ENCODE measurements around the gene NKD2.

NKD2 gene

DNA sequence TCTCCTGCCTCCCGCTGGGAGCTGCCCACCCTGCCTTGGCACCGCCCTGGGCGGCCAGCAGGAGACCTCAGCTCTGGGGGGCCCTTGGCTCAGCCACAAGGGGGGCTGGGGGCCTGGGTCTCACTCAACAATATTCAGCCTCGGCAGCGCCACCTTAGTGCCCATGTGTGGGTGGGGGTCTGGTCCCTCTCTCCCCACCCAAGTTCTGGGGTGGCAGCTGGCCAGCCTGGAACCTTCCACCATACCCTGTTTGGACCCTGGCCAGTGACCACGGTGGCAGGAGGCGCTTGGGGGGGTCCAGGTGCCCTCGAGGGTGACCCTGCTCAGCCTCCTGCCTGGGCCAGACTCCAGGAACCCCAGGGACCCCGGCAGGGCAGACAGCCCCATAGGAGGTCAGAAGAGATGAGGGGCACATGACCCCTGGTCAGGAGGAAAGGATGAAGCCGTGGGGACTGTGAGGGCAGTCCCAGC, 22.2 kb downstream of the NKD2 start:
- DNase-seq (ENCODE audit: low read depth), result no peak

DNA sequence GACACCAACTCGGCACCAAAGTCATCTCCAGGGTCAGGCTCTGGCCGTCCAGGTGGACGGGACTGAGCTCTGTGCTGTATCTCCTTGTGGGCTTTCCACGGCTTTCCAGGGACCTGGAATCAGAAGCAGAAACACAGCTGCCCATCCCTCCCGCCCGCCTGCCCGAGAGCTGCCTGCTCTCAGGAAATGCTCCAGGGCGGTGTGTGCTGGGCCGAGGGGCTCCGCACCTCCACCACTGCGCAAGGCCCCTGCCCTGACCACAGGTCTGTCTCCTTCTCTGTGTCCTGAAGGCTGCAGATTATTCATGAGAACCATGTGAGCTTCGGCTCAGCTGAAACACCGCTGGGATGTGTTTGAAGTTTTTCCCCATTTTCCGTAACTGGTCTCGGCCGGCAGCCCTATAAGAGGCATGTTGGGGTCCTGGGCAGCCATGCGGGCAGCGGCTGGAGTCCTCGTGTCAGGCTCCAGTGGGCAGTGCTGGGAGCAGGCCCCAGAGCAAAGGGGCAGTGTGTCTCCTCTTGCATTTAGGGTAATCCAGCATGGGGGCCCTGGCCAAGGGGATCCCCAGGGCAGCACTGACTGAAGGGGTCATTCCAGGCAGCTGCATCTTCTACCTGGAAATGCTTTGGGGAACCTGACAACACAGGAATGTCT, 22.8 kb downstream of the NKD2 start:
- DNase-seq (ENCODE audit: low read depth), result no peak

DNA sequence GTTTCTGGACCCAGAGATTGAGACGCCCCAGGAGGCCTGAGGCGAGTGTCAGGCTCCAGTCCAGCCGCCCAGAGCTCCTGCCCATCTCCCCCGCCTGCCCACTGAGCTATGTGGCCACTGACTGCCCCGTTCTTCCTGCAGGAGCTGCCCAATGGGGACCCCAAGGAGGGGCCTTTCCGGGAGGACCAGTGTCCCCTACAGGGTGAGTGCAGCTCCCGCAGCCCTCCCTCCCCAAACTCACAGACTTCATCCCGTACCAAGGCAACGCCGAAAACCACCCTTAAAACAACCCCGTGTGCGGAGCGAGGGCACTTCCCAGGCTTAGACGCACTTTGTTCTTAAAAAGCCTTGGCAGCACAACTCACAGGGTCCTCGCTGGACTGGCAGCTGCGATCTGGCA, 23.4 kb downstream of the NKD2 start:
- no peak for DNase-seq (ENCODE audit: low read depth)

DNA sequence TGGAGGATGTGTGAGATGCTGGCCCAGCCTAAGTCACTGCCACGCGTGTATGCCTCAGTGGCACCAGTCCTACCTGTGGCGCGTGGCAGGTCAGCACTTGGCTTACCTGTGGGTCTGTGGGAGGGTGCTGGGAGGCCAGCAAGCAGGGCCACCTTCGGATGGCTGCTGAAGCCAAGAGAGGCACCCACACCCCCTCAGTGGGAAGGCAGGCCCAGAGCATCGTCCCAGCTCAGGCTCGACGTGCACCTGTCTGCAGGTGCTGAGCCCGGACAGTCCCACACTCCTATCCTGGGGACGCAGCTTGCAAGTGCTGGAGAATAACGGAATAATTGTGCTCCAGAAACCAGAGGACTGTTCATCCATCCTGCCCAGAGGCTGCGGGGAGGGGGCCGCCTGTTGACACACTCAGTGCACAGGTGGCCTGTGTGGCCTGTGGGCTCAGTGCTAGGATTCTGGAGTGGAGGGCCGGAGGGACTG, 24.0 kb downstream of the NKD2 start:
- no peak for DNase-seq (ENCODE audit: low read depth)

DNA sequence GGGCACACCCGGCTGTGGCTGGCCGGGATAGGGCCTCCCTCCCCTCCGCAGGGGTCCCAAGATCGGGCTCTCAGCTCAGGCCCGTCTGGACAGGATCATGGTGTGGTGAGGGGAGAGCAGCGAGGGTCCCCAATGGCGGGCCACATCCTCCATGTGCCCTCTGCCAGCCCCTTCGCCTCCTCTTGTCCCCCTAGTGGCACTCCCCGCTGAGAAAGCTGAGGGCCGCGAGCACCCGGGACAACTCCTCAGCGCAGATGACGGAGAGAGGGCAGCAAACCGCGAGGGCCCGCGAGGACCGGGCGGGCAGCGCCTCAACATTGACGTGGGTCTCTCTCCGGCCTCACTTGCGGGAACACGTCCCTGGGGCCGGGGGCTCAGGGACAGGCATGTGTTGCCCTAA, 24.6 kb downstream of the NKD2 start:
- DNase-seq (ENCODE audit: low read depth), result no peak

DNA sequence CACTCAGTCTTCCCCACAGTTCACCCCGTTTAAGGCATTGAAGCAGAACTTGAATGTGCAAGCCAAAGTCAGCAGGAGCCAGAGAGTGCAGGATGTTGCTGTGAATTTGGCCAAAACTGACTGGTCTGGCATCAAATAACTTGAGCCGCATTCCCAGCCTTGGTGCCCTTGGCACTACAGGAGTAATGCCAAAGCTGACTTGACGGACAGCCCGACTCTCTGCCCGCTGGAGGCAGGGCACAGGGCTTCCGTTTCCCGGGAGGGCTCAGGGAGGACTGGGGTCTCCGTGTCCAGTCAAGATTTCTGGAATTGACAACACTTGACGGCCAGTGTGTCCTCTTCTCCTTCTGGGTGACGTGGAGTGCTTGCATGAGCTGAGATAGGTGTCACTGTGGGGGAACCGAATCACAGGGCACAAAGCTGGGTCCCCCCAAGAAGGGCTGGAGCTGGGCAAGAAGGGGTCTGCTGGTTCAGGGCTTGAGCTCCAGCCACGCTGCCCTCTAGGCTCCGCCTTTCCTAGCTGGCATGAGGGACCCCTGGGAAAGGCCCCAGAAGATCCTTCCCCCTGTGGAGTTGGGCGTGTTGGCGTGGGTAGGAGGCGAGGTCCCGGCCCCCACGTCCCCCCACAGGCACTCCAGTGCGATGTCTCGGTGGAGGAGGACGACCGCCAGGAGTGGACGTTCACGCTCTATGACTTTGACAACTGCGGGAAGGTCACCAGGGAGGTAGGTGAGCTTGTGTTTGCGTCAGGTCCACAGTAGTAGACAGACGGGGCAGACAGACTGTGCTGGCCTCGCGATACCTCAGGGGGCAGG, 25.2 kb downstream of the NKD2 start:
- DNase-seq (ENCODE audit: low read depth), result no peak

DNA sequence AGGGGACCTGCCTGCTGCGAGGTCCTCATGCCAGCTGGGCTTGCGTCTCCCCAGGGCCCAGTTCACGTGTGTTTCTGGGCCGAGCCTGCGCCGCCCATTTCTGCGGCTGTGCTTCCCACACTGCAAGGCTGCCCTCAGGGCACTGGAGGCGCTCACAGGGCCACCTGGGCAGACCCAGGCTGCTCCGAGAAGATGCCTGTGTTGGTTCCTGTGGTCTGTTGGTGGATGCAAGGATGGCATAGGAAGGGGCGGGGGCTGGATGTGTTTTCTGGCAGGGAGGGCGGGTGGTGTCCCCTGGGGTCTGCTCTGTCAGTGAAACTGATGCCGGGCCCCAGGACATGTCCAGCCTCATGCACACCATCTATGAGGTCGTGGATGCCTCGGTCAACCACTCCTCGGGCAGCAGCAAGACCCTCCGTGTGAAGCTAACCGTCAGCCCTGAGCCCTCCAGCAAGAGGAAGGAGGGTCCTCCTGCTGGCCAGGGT, 25.9 kb downstream of the NKD2 start:
- no peak for DNase-seq (ENCODE audit: low read depth)

DNA sequence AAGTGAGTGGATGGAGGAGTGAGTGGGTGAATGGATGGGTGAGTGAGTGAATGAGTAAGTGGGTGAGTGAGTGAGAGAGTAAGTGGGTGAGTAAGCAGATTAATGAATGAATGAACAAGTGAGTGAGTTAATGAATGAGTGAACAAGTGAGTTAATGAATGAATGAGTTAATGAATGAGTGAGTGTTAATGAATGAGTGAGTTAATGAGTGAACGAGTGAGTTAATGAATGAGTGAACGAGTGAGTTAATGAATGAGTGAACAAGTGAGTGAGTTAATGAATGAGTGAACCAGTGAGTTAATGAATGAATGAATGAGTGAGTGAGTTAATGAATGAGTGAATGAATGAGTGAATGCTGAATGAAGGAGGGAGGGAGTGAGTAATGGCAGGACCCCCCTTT, 26.4 kb downstream of the NKD2 start:
- no peak for DNase-seq (ENCODE audit: low read depth)

DNA sequence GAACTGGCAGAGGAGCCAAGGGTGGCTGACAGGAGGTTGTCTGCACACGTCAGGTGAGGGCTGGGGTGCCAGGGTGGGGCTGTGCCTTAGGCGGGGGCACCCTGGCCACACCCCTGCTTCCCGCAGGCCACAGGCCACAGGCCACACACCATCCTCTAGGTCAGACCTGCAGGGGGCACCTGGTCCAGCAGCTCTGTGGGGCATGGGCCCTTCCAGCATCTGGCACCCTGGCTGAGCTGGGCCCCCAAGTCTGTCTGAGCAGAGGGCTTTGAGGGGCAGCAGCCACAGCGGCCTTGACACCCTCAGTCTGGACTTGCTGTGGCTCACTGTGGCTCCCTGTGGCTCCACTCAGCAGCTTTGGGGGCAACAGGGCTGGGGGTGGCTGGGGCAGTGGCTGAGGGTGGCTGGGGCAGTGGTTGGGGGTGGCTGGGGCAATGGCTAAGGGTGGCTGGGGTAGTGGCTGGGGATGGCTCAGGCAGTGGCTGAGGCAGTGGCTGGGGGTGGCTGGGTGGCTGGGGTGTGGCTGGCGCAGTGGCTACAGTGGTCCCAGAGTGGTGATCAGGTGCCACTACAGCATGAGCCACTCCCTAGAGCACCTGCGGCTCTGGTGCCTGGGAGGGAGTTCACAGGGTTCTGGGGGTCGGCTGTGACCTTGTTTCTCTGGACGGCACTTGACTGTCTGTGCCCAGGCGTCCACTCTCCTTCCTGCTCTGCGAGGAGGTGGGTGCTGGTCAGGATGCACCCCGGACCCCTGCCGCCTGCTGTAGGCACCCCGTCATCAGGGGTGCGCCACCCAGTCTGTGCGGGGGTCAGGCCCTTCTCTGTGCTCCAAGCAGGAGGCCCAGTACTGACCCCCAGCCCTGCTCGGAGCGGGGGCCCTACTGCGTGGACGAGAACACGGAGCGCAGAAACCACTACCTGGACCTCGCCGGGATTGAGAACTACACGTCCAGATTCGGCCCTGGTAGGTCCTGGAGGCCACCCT, 27.1 kb downstream of the NKD2 start:
- DNase-seq (ENCODE audit: low read depth), result no peak

DNA sequence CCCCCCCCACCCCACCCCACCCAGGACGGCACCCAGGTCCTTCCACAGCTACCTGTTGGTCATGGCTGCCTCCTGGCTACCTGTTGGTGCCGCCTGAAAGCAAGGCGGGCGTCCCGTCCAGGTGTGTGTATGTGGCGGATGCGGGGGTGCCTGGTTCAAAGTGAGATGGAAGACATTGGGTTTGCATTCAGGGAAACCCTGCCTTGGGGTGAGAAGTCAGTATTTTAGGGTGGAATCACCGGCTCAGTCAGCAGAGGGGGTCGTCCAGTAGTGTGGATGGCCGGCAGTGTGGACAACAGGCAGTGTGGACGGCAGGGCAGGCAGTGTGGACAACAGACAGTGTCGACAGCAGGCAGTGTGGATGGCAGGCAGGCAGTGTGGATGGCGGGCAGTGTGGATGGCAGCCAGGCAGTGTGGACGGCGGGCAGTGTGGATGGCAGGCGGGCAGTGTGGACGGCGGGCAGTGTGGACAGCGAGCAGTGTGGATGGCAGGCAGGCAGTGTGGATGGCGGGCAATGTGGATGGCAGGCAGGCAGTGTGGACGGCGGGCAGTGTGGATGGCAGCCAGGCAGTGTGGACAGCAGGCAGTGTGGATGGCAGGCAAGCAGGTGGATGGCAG, 28.0 kb downstream of the NKD2 start:
- no peak for DNase-seq (ENCODE audit: low read depth)

DNA sequence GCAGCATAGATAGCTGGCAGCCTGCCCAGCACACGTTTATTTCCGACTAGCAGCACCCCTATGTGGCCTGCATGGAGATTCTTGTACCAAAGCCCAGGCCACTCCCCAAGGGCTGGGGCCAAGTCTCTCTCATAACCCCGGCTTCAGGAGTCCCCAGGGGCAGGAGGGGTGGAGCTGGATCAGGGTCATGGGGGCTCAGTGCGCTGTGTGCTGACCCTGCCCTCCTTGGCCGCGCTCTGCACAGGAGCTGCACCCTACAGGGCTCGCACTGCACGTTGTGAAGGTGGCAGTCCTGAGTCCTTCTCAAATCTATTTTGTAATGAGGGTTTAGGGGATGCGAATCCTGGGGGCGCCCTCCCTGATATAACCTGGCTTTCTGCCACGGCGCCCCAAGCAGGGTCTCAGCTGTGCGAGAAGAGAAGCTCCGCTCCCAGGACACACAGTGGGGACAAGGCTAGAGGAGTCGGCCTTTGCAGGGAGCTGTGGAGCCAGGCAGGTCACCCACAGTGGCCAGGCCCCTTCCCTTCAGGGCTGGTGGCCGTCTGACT, 28.6 kb downstream of the NKD2 start:
- no peak for DNase-seq (ENCODE audit: low read depth)

DNA sequence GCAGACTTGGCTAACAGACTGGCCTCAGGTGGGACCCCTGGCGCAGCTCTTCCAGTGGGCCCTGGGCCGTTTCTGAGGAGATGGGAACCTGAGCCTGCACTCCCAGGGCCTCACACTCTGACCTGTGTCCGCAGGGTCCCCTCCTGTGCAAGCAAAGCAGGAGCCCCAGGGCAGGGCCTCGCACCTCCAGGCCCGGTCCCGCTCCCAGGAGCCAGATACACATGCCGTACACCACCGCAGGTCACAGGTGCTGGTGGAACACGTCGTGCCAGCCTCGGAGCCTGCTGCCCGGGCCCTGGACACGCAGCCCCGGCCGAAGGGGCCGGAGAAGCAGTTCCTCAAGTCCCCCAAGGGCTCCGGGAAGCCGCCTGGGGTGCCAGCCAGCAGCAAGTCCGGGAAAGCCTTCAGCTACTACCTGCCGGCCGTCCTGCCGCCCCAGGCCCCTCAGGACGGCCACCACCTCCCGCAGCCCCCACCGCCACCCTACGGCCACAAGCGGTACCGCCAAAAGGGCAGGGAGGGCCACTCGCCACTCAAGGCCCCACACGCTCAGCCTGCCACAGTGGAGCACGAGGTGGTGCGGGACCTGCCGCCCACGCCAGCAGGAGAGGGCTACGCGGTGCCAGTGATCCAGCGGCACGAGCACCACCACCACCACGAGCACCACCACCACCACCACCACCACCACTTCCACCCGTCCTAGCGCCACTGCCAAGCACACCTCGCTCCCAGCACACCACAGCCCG, 29.2 kb downstream of the NKD2 start:
- no peak for DNase-seq (ENCODE audit: low read depth)

DNA sequence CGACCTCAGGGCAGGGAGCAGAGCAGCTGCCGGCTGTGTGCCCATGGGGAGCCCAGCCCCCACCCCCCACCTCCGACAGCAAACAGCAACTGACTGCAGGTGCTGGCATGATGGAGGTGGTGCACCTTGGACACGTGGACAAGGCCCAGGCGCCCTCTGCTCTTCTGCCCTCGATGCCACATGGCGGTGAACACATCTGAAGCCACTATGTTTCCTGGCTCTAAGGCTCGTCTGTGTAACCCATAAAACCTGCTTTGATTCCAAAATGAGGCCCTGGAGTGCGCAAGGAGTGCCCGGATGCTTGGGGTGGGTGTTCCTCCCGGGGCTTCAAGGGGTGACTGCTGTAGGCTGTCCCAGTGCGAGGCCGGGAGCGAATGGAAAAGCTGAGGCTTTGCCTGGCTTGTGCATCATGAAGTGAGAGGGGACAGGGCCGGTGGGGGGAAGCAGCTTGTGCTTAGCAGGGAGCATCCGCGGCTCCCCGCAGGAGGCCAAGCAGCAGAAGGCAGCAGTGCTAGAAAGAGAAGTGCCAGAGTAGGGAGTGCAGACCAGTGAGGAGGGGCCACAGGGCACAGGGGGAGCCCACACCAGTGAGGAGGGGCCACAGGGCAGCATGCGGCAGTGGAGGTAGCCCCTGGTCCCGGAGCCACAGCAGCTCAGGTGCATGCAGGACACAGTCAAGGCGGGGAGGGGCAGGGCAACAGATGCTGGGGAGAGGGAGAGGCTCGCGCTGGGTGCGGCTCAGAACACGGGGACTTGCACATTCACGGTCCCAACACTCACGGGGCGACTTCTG, 30.0 kb downstream of the NKD2 start:
- no peak for DNase-seq (ENCODE audit: low read depth)

DNA sequence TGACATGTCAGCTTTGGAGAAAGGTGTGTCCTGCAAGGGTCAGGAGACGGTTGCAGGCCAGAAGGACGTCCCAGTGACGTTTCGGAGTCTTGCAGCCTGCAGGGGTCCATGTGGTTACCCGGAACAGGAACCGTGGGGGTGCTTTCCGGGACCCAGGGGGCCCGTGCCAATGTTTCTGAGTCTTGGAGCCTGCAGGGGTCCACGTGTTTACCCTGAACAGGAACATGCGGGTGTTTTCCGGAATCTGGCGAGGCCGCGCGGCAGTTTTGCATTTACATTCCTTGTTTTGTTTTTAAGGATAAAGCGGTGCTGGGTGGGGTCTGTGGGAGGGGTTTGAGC, 30.6 kb downstream of the NKD2 start:
- no peak for DNase-seq (ENCODE audit: low read depth)

DNA sequence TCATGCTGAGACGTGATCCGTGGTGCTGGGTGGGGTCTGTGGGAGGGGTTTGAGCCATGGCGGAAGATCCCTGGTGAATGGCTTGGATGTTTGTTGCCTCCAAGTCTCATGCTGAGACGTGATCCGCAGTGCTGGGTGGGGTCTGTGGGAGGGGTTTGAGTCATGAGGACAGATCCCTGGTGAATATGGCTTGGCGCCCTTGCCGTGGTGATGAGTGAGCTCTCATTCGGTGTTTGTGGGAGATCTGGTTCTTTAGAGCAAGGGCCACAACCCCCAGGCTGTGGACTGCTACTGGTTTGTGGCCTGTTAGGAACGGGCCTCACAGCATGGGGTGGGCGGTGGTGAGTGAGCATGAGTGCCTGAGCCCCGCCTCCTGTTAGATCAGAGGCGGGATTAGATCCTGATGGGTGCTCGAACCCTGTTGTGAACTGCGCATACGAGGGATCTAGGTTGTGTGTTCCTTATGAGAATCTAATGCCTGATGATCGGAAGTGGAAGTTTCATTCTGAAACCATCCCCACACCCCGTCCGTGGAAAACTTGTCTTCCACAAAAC, 31.2 kb downstream of the NKD2 start:
- no peak for DNase-seq (ENCODE audit: low read depth)

DNA sequence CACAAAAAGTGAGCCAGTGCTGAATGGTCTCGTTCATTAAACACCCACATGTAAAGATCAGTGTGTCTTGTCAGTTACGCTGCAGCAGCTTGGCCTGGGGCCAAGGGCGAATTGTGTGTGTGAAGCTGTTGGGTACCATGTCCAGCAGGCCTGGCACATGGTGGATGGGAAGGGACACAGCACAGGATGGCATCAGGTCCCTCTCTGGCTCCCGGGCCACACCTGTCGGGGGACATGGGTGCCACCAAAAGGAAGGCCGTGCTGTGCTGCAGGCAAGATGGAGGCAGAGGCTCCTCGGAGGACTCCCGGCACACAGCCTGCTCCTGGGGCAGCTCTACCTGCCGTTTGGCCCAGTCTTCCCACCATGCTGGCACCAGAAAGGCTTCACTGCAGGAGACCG, 32.0 kb downstream of the NKD2 start:
- DNase-seq (ENCODE audit: low read depth), result no peak

DNA sequence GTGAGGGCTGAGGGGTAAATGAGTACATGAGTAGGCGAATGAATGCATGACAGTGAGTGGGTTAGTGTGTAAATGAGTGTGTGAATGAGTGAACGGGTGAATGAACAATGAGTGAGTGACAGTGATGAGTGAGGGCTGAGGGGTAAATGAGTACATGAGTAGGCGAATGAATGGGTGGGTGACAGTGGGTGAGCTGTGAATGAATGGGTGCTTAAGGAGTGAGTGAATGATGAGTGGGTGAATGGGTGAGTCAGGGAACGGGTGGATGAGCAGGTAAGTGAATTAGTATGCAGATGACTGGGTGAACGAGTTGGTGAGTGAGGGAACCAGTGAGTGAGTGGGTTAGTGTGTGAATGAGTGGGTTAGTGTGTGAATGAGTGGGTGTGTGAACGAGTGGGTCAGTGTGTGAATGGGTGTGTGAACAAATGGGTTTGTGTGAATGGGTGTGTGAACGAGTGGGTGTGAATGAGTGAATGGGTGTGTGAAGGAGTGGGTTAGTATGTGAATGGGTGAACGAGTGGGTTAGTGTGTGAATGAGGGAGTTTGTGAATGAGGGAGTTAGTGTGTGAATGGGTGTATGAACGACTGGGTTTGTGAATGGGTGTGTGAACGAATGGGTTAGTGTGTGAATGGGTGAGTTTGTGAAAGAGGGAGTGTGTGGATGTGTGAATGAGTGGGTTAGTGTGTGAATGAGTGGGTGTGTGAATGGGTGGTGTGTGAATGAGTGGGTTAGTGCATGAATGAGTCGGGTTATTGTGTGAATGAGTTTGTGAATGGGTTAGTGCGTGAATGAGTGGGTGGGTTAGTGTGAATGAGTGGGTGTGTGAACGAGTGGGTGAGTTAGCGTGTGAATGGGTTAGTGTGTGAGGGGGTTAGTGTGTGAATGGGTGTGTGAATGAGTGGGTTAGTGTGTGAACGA, 32.9 kb downstream of the NKD2 start:
- DNase-seq (ENCODE audit: low read depth), result no peak

DNA sequence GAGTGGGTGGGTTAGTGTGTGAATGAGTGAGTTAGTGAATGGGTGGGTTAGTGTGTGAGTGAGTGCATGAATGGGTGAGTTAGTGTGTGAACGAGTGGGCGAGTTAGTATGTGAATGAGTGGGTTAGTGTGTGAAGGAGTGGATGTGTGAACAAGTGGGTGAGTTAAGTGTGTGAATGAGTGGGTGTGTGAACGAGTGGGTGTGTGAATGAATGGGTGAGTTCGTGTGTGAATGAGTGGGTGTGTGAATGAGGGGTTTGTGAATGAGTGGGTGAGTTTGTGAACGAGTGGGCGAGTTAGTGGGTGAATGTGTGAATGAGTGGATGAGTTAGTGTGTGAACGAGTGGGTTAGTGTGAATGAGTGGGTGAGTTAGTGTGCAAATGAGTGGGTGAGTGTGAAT, 34.0 kb downstream of the NKD2 start:
- no peak for DNase-seq (ENCODE audit: low read depth)

DNA sequence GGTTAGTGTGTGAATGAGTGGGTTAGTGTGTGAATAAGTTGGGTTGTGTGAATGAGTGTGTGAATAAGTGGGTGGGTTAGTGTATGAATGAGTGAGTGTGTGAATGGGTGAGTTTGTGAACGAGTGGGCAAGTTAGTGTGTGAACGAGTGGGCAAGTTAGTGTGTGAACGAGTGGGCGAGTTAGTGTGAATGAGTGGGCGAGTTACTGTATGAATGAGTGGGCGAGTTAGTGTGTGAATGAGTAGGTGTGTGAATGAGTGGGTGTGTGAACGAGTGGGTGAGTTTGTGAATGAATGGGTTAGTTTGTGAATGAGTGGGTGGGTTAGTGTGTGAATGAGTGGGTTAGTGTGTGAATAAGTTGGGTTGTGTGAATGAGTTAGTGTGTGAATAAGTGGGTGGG, 34.7 kb downstream of the NKD2 start:
- DNase-seq (ENCODE audit: low read depth), result no peak
